Peyer's patch (tissue), 4 donors: ENCODE measurements around the gene DMD. TPM values are rescaled to one million over a fixed set of nuclear protein-coding genes. Genes with fewer than 3 reads are reported as not detected.

Experiments
- DNase-seq, 3 donors: peaks; one replicate each; pipeline ENCODE4 v3.0.0-alpha.2; 2017 to 2019
- H3K27ac ChIP-seq, 4 donors: fragments of 200-600 bp; sonication (generic); one replicate each; pipeline ENCODE4 v1.5.1; 2016 to 2019
- H3K27me3 ChIP-seq, 2 donors: fragments of 200-600 bp; sonication (generic); one replicate each; pipeline ENCODE4 v1.5.1; 2019
- H3K36me3 ChIP-seq, 3 donors: fragments of 200-600 bp; sonication (generic); one replicate each; pipeline ENCODE4 v1.5.1; 2016 to 2019
- H3K4me1 ChIP-seq, 4 donors: fragments of 200-600 bp; sonication (generic); one replicate each; pipeline ENCODE4 v1.5.1; 2016 to 2019
- H3K4me3 ChIP-seq, 4 donors: fragments of 200-600 bp; sonication (generic); 1 replicate in 3 of 4; 2 replicates in 1 of 4; pipeline ENCODE4 v1.5.1; 2016 to 2019; ENCODE audit warnings: mild to moderate bottlenecking in 1 of 4
- H3K9me3 ChIP-seq, 4 donors: fragments of 200-600 bp; sonication (generic); one replicate each; pipeline ENCODE4 v1.5.1; 2016 to 2019; ENCODE audit warnings: mild to moderate bottlenecking in 1 of 4
- CTCF ChIP-seq, 6 experiments: fragments of 450-650 bp in 4 of 6; fragments of 200-600 bp in 2 of 6; sonication (generic) in 1 of 6; IDR thresholded peaks; one replicate each; pipeline ENCODE4 v1.5.1; 2017 to 2019; ENCODE audit warnings: antibody characterized with exemption in 6 of 6, mild to moderate bottlenecking in 3 of 6, moderate library complexity in 1 of 6
- POLR2A ChIP-seq, 2 donors: fragments of 450-650 bp; IDR thresholded peaks; one replicate each; pipeline ENCODE4 v1.5.1; 2017; ENCODE audit warnings: antibody characterized with exemption in 2 of 2, mild to moderate bottlenecking in 2 of 2, moderate library complexity in 2 of 2
- total RNA-seq, 4 donors: library from RNA; depleted of rRNA; stranded (reverse); fragments of >200 nt; gene quantifications; one replicate each; pipeline ENCODE4 v1.1.0, GENCODE V29; 2016

Gene DMD
- total RNA-seq, 4 donors from 2014 or later: 15.8 to 109 (median 19.1) TPM

GRCh38 chrX:31112226-31112999 lies 2098.9 kb downstream of the DMD start:
- no peak for DNase-seq

GRCh38 chrX:31110657-31111056 lies 2100.7 kb downstream of the DMD start:
- Histone ChIP-seq H3K36me3 (no peaks in the 10 kb centered on the region), H3K27me3 (no peaks in the 10 kb centered on the region), H3K9me3 (no peaks in the 10 kb centered on the region), H3K27ac (no peak overlapping the region), H3K4me3 (no peak overlapping the region), H3K4me1 (no peaks in the 10 kb centered on the region)
- no peak for DNase-seq
- TF ChIP-seq CTCF (IDR thresholded peaks at IDR 0.05) (no peak), POLR2A (IDR thresholded peaks at IDR 0.05) (no peak)

More at GRCh38 chrX:31112226-31112999, 2098.9 kb downstream of the DMD start:
- H3K36me3 ChIP-seq: no peaks in the 10 kb centered on the region
- no peaks in the 10 kb centered on the region for H3K27me3 ChIP-seq
- no peaks in the 10 kb centered on the region for H3K4me1 ChIP-seq
- H3K4me3 ChIP-seq: no peak overlapping the region
- TF ChIP-seq CTCF (IDR thresholded peaks at IDR 0.05) (no peak), POLR2A (IDR thresholded peaks at IDR 0.05) (no peak)
- H3K27ac ChIP-seq: no peak overlapping the region
- no peaks in the 10 kb centered on the region for H3K9me3 ChIP-seq

DNA sequence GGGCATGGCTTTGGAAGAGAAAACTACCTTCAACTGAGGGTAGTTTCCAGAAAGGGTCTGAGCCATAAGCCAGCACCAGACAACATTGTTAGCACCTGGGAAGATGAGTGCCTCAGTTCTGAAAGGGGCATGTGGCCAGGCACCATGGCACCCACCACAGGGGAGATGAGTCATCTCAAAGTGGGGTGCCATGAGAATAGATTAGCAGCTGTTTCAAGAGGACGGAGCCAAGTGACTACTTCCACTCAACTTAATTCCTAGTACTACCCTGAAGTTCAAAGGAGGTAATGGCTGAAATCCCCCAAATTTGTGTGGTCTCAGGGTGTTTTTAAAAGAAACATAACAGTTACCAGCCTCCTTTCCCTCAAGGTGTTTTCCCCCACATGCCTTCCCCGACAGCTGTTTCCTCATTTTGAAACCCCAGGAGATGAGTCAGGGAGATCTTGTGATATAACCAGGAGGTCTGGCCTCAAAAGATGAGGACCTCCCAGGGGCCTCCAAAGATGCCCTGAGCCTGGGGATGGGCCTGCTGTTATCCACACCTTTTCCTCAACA lies 2111.7 kb downstream of the DMD start:
- no peaks in the 10 kb centered on the region for H3K36me3 ChIP-seq
- no peaks in the 10 kb centered on the region for H3K4me1 ChIP-seq
- no peak overlapping the region for H3K27ac ChIP-seq
- H3K9me3 ChIP-seq: no peaks in the 10 kb centered on the region
- TF ChIP-seq POLR2A (IDR thresholded peaks at IDR 0.05) (no peak), CTCF (IDR thresholded peaks at IDR 0.05) (no peak)
- no peaks in the 10 kb centered on the region for H3K27me3 ChIP-seq
- no peak for DNase-seq
- H3K4me3 ChIP-seq: no peak overlapping the region

DNA sequence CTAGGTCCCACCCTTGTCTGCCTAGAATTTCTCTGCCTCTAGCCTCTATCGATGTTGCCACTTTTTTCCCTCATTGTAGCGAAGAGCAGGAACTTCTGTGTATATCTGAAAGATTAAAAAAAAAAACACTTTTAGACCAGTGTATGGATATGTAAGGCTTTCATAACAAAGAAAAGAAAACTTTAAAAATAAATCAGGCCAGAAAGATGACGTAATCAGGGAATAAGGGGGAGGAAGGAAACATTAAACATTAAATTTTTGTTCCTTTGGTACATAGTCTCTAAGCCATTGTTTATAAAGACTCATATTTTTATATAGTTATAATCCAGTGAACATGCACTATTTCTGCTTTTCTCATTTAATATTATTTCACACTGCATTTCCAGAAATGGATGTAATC lies 2113.3 kb downstream of the DMD start:
- no peak overlapping the region for H3K27ac ChIP-seq
- no peak overlapping the region for H3K4me3 ChIP-seq
- no peak for DNase-seq
- no peak for TF ChIP-seq POLR2A (IDR thresholded peaks at IDR 0.05)
- no peak for TF ChIP-seq CTCF (IDR thresholded peaks at IDR 0.05)
- H3K27me3 ChIP-seq: no peaks in the 10 kb centered on the region
- H3K36me3 ChIP-seq: no peaks in the 10 kb centered on the region
- H3K9me3 ChIP-seq: no peaks in the 10 kb centered on the region
- no peaks in the 10 kb centered on the region for H3K4me1 ChIP-seq

DNA sequence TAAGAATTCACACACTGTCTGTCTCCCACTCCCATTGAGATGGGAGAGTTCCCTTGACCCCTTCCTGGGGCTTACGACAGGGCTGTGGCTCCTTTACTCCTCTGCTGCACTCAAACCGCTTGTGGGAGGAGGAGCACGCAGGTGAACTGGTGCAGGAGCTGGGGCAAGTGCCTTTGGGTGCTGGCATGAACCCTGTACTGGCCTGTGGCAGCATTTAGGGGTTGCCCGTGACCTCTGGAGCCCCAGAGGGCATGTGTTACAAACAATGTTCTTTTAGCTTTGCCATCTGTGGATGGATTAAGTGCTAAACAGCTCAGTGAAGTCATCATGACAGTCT lies 2117.7 kb downstream of the DMD start:
- H3K36me3 ChIP-seq: no peaks in the 10 kb centered on the region
- no peak for DNase-seq
- TF ChIP-seq CTCF (IDR thresholded peaks at IDR 0.05) (no peak), POLR2A (IDR thresholded peaks at IDR 0.05) (no peak)
- no peaks in the 10 kb centered on the region for H3K9me3 ChIP-seq
- no peak overlapping the region for H3K4me3 ChIP-seq
- no peaks in the 10 kb centered on the region for H3K27me3 ChIP-seq
- no peak overlapping the region for H3K27ac ChIP-seq
- H3K4me1 ChIP-seq: no peaks in the 10 kb centered on the region
